Measurements from ENCODE around the gene INPPL1.

The INPPL1 gene

DNA sequence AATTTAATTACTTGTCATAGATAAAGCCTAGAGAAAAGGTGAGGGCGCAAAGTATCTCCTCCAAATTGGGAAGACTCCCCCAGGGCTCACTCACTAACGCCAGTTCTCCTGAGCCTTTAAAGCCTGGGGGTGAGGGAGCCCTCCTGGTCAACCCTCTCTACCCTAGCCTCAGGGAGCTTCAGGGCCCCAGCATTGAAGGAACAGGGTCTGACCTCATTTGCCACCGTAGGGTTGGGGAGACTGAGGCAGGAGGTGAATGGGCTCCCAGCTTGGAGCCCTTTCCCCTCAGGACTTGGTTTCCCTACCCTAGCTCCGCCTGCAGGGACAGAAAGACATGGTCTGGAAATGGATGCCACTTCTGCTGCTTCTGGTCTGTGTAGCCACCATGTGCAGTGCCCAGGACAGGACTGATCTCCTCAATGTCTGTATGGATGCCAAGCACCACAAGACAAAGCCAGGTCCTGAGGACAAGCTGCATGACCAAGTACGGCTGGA lies 6.3 kb upstream of the INPPL1 start:
- no peak for DNase-seq (ENCODE audit: low read depth, low spot score)

DNA sequence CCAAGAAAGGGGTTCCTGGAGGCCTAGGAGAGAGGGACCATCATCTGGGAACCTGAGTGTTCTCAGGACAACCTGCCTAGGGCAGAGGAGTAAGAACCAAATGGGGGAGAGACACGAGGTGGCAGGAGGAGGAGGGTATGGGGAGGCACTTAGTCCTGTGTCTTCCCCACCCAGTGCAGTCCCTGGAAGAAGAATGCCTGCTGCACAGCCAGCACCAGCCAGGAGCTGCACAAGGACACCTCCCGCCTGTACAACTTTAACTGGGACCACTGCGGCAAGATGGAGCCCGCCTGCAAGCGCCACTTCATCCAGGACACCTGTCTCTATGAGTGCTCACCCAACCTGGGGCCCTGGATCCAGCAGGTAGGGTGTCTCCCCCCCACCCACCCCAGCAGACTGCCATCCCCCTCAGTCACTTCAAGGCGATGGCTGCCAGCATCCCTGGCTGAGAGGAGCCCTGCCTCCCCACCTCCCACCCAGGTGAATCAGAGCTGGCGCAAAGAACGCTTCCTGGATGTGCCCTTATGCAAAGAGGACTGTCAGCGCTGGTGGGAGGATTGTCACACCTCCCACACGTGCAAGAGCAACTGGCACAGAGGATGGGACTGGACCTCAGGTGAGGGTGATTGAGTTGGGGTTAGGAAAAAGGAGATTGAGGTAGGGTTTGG lies 3.7 kb upstream of the INPPL1 start:
- DNase-seq (ENCODE audit: low read depth, low spot score): no peak

DNA sequence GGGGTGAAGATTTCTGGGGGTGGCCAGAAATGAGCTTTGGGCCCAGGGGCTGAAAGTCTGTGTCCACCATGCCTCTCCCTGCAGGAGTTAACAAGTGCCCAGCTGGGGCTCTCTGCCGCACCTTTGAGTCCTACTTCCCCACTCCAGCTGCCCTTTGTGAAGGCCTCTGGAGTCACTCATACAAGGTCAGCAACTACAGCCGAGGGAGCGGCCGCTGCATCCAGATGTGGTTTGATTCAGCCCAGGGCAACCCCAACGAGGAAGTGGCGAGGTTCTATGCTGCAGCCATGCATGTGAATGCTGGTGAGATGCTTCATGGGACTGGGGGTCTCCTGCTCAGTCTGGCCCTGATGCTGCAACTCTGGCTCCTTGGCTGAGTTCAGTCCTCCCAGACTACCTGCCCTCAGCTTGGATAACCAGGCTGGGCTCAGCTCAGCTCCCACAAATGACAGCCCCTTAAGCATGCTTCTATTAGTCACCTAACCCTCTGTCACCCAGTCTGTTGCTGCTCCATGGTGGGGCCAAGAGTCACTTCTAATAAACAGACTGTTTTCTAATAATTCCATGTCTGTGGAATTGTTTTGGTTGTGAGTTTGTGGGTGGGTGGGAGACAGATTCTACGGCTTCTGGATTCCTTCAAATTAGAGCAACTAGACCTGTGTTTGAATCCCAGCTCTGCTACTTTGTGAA lies 3.0 kb upstream of the INPPL1 start:
- no peak for DNase-seq (ENCODE audit: low read depth, low spot score)

DNA sequence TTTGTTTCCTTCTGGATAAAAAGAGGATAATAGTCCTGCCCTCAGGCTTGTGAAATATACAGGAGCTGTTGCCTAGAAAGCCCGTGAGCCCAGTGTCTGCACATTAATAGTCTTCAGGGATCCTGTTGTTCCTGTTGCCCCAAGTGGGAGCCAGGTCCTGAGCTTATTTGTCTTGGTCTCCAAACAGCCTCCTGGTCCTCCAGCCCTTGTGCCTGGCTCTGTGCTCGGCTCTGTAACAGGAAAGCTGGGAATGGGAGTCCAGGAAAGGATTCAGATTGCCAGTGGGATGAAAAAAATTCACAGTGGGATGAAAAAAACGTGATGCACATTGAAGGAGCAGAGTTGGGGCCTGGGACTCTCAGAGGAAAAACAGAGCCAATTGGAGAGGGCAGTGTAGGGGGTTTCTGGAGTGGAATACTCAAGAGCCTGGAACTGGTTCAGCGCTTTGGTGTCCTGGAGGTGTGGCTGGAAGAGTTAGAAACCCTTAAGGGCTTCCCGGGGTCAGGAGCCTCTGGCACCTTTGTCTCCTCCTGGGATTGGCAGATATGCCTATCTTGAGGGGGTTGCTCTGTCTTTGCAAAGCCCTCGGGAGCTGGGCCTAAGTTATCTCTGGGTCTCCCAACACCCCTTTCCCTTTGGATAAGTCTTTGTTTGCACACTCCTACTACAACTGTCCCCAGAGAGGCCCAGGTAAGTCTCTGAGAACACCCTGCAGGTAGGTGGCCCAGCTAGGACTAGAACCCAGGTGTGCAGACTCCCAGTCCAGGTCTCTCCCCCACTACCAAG lies 2.3 kb upstream of the INPPL1 start:
- DNase-seq (ENCODE audit: low read depth, low spot score): peak; percentile 65

DNA sequence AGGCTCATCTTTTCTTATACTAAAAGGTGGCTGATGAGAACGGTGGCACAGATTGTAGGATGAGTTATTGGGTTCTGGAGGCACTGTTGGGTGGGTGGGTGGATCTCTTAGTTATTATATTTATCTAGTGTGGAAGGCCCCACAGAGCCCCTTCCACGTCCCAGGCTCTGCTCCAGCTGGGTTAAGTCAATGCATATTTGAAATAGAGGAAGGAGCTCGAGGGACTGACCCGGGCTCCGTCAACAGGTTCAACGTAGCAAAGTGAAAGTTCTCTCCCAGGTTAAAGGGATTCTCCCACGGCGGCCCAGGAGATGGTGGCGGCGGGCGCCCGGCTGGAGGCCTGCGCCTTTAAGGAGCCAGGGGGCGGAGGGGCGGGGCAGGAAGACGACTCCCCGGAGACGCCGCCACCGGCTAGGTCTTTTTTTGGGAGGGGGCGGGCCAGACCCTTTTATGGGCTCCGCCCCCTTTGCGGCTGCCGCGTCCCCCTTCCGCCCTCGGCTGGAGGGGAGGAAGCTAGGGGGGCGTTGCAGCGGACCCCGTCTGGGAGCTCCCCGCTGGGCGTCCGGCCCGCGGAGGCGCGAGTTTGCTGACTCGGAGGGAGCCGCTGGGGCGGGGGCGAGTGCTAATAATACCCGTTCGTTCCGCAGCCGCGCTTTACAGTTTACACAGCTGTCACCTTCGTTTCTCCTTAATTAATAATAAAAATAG lies 1.5 kb upstream of the INPPL1 start:
- DNase-seq (ENCODE audit: low read depth, low spot score): peak; percentile 97

DNA sequence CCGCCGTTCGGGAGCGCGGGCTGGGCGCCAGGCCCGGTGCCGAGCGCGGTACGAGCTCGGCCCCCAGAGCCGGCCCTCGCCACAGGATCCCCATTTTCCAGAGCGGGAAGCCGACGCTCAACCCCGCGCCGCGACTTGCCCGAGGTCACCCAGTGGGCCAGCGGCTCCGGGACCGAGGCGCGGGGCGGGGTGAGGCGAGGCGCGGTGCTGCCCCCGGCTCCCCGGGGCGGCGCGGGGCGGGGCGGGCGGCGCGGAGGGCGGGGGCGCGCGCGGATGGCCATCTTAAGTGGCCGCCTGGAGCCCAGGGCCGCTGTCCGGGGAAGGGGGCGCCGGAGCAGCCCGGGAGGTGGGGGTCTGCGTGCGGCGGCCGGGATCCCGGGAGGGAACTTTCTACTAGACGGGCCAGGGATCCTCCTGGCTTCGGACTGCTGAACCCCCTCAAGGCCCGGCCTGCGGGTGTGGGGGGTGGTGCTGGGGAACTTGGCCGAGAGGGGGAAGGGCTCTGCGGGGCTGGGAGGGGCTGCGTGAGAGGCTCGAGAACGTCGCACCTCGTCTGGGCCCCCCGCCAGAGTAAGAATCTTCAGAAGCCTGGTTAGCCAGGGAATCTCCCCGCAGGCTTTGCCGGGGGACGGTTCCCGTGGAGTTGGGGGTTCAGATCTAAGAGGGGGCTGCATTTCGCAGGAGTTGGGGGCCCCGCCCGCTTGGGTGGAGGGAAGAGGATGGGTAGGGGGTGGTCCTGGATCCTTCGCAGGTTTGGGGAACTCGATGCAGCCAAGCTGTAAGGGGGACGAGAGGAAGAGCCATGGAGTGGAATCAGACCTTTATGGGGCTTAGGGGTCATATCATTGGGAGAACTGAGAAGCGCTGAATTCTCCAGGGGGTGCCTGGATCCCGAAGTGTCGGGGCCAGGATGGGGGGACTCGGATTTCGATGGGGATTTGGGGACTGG lies 678 bp upstream of the INPPL1 start:
- peak; percentile 62 for DNase-seq (ENCODE audit: low read depth, low spot score)

DNA sequence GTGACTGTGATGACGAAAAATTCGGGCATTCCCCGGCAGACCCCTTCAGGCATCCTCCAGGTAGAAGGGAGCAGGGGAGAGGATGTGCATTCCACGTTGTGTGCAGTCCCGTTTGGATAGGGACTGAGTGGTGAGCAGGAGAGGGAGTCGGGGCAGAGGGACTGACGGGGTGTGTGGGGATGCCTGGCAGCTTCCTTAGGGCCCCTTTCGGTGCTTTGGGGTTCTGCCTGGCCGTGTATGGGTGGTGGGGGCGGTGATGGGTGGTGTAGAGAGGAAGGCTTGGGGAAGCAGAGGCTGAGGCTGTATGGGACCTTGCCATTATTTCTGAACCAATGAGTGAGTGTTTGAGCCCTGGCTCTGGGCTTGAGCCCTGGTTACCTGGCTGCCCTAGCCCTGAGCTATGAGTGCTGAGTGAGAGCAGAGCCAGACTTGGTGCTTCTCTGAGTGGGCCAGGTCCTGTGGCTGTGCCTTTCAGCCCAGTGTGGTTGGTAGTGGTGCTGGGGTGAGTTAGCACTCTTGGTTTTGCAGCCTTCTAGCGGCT lies 914 bp downstream of the INPPL1 start:
- no peak for DNase-seq (ENCODE audit: low read depth, low spot score)

DNA sequence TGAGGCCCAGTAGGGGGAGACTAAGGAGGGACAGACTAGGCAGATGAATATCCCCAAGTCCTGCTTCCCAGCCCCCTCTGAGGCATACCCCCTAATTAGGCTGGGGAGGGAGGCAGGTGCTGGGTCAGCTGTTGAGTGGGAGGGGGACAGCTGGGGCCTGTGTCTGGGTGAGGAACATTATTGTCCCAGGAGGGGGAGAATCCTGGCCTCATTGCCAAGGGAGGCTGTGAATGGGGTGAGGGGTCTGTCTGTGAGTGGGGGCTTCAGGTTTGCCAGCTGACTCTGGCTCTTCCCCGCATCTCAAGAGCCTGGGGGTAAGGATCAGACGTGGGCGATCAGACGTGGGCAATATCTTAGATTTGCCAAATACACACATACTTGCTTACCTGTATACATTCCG lies 2.1 kb downstream of the INPPL1 start:
- DNase-seq (ENCODE audit: low read depth, low spot score): no peak

DNA sequence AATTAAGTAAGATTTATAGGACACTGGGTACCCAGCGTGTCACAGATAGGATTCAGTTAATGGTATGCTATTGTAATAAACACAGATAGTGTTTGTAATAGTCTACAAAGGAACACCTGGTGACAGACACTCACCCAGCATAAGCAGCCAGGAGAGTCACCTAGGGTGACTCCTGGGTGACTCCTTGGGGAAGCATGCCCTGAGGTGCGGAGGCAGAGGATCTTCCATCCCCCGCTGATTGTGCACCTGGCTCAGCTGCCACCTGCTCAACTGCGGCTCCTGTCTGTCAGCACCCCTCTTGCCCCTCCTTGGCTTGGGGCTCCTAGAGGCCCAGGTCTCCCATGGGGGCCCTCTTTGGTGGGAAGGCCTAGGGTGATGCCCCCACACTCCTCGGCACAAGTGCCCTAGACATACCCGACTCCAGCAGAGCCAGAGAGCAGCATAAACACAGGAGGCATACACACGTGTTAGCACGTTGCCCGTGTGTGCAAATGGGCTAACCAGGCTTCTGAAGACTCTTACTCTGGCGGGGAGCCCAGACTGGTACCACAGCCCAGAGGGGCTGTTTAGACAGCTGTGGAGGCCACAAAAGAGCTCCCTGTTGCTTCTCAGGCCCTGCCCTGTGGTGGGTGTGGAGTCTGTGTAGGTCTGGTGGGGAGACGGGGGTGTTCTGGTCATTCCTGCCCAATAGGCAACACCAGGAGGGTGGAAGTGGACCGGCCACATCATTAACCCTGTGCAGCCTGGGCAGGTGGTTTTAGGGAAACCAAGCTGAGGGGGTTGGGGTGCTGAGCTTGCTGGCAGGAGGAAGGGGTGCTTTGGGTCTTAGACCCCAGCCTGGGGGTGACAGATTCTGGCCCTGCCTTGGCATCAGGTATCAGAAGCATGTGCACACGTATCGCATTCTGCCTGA lies 3.0 kb downstream of the INPPL1 start:
- DNase-seq (ENCODE audit: low read depth, low spot score): peak; percentile 1

DNA sequence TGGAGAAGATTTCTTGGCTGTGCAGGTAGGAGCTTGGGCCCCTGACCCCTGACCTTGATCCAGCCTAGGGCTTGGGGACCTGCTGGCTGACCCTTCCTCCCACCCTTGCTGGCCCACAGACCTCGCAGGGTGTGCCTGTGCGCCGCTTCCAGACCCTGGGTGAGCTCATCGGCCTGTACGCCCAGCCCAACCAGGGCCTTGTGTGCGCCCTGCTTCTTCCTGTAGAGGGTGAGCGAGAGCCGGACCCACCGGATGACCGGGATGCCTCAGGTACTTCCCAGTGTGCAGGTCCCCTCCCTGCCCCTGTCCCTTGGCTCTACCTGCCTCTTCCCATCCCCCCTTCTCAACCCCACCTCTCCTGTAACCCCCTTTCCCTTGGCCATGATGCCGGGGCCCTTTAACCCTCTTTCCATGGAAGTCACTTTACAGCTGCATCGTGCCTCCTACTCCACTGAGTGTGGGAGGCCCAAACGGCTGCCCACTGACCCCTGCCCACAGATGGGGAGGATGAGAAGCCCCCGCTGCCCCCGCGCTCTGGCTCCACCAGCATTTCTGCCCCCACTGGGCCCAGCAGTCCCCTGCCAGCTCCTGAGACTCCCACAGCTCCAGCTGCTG lies 3.8 kb downstream of the INPPL1 start:
- peak; percentile 67 for DNase-seq (ENCODE audit: low read depth, low spot score)

DNA sequence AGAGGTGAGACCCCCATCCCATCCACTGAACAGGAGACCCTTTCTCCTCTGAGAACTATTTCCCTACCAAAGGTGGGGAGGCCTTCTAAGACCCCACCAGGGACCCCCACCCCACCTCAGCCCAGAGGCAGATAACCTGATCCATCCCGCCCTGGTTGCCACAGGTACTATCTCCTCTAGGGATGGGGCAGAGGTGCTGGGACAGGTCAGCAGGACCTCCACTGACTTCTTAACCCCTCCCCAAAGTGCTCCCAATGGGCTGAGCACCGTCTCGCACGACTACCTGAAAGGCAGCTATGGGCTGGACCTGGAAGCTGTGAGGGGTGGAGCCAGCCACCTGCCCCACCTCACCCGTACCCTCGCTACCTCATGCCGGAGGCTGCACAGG lies 4.3 kb downstream of the INPPL1 start:
- DNase-seq (ENCODE audit: low read depth, low spot score): no peak

DNA sequence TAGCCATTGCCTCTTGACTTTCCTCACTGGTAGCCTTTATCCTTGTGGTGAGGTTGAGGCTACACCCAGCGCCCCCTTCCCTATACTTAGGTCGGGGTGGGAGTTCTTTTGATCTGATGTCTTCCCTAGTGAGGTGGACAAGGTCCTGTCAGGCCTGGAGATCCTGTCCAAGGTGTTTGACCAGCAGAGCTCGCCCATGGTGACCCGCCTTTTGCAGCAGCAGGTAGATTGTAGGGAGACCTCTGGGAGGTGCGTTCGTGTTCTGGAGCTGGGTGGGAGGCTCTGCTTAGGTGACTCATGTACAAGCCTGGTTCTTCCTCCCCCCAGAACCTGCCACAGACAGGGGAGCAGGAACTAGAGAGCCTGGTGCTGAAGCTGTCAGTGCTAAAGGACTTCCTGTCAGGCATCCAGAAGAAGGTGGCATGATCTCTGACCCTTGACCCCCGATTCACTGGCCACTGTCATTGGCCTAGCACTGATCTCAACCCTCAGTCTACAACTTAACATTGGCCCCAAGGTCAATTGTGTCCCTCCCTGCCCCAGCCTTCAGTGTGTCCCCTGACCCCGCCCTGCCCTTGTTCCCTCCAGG lies 4.9 kb downstream of the INPPL1 start:
- DNase-seq (ENCODE audit: low read depth, low spot score): no peak

DNA sequence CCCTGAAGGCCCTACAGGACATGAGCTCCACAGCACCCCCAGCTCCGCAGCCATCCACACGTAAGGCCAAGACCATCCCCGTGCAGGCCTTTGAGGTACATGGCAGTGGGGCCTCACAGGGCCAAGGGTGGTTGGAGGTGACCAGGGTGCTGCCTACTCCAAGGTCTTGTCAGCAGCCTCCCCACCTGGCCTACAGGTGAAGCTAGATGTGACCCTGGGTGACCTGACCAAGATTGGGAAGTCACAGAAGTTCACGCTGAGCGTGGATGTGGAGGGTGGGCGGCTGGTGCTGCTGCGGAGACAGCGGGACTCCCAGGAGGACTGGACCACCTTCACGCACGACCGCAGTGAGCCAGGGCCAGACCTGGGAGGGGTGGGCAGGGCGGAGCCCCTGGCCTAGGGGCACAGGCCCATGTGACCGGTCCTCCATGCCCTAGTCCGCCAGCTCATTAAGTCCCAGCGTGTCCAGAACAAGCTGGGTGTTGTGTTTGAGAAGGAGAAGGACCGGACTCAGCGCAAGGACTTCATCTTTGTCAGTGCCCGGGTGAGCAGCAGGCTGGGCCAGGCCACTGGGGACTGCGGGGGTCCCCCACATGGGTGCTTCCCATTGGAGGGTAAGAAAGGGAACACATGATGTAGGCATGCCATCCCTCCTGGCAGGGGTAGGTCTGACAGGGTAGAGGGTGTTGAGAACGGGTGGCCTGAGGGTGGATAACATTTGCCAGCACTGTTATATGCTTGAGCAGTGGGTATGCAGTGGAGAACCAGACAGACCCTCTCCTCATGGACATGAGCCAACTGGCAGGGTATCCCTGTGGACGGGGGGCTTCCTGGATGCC lies 5.6 kb downstream of the INPPL1 start:
- DNase-seq (ENCODE audit: low read depth, low spot score): no peak

DNA sequence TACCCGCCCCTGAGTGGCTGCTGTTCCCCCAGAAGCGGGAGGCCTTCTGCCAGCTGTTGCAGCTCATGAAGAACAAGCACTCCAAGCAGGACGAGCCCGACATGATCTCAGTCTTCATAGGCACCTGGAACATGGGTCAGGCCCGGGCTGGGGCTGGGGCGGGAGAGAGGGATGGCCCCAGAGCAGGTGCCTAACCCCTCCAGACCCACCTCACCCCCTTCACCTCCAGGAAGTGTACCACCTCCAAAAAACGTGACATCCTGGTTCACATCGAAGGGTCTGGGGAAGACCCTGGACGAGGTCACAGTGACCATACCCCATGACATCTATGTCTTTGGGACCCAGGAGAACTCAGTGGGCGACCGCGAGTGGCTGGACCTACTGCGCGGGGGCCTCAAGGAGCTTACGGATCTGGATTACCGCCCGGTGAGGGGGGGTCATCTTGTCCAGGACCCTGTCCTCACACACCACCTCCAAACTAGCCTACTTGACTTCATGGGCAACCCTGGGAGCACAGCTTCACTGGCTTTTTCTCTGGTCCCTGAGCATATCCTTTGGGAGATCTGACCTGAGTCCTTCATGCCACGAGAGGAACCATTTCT lies 6.3 kb downstream of the INPPL1 start:
- no peak for DNase-seq (ENCODE audit: low read depth, low spot score)

DNA sequence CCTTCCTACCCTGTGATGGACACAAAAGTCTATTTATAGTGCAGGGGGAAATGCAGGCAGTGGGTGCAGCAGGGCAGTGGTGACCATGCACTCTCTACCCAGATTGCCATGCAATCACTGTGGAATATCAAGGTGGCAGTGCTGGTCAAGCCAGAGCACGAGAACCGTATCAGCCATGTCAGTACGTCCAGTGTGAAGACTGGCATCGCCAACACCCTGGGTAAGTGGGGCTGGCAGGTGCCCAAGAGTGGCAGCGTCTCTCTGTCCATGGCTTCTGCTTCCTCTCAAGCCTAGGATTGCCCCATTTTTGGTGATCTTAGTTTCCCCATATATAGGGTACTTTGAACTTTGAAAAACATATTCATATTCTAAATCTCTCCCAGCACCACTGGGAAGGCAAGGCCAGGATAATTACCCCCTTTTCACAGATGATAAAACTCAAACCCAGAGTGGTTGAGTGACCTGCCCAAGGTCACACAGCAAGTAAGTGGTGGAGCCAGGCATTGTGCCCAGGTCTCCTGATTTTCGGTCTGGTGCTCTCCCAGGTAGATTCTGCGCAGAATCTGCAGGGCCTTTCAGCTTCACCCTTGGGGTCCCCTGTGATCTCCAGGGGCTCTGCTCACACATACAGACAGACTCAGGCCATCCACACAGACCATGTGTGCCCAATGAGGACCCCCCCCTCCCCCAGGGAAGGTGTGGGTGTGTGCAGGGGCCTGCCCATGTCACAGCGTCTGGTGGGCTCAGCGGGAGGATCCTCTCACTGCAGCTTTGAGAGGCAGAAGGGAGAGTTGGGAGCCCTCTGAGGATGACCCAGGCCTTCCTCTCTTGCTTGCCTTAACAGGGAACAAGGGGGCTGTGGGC lies 7.1 kb downstream of the INPPL1 start:
- DNase-seq (ENCODE audit: low read depth, low spot score): no peak

All from ELF-1 (cell line).